ENCODE measurements around the gene CTSW.
"Not testable (repeated sequence)": the region's sequence is repeated elsewhere in the genome, so short reads cannot be mapped to it uniquely, and the experiment has no call there.

CTSW gene, protein sequence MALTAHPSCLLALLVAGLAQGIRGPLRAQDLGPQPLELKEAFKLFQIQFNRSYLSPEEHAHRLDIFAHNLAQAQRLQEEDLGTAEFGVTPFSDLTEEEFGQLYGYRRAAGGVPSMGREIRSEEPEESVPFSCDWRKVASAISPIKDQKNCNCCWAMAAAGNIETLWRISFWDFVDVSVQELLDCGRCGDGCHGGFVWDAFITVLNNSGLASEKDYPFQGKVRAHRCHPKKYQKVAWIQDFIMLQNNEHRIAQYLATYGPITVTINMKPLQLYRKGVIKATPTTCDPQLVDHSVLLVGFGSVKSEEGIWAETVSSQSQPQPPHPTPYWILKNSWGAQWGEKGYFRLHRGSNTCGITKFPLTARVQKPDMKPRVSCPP

DNA sequence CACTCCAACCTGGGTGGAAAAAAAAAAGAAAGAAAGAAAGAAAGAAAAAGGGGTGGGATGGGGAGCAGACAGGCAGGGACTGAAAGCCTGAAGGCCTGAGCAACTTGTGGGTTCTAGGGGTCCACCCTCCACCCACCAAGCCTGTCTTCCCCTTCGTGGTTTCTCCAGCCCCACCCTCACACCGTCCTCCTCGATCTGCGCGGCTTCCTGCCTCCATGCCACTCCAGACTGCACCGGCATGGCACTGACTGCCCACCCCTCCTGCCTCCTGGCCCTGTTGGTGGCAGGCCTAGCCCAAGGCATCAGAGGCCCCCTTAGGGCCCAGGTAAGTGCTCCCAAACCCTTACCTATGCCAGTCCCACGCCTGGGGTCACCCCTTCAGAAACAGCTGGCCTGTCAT, at the start of gene CTSW:
CTSW (plus strand) TSS at position 221 of the 400 bp plus-strand sequence; CDS start at position 239, 18 bp downstream.
- Histone ChIP-seq H3K79me2 (ENCODE audit: insufficient read depth, low read length) (no peaks in the 10 kb centered on the region), H3K36me3 (ENCODE audit: low read length) (no peaks in the 10 kb centered on the region), H3K27ac (ENCODE audit: low read depth, low read length) (no peak within 1 kb of the TSS), H3K9me2 (replicated peaks; ENCODE audit: insufficient read depth, low read length) (no peaks in the 10 kb centered on the region), H3K9me3 (ENCODE audit: insufficient read depth, low read length) (no peaks in the 10 kb centered on the region), H3K4me2 (ENCODE audit: low read depth, low read length, poor library complexity, severe bottlenecking) (no peak within 1 kb of the TSS), H3K9ac (ENCODE audit: low read length) (no peak within 1 kb of the TSS), H4K20me1 (ENCODE audit: low read depth, low read length) (no peaks in the 10 kb centered on the region), H3F3A (ENCODE audit: insufficient read depth) (no peaks in the 10 kb centered on the region), H3K4me3 (ENCODE audit: insufficient read depth, low read length, poor library complexity, severe bottlenecking) (no peak within 1 kb of the TSS), H3K27me3 (ENCODE audit: low read length) (no peaks in the 10 kb centered on the region), H2AFZ (ENCODE audit: low read depth, low read length, severe bottlenecking) (no peak within 1 kb of the TSS)
- TF ChIP-seq, protein P1, sequence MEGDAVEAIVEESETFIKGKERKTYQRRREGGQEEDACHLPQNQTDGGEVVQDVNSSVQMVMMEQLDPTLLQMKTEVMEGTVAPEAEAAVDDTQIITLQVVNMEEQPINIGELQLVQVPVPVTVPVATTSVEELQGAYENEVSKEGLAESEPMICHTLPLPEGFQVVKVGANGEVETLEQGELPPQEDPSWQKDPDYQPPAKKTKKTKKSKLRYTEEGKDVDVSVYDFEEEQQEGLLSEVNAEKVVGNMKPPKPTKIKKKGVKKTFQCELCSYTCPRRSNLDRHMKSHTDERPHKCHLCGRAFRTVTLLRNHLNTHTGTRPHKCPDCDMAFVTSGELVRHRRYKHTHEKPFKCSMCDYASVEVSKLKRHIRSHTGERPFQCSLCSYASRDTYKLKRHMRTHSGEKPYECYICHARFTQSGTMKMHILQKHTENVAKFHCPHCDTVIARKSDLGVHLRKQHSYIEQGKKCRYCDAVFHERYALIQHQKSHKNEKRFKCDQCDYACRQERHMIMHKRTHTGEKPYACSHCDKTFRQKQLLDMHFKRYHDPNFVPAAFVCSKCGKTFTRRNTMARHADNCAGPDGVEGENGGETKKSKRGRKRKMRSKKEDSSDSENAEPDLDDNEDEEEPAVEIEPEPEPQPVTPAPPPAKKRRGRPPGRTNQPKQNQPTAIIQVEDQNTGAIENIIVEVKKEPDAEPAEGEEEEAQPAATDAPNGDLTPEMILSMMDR (IDR thresholded peaks at IDR 0.05; ENCODE audit: insufficient read depth, low read length, poor library complexity, severe bottlenecking), result no peak
- no peak for TF ChIP-seq EZH2phosphoT487 (conservative IDR thresholded peaks at IDR 0.05; ENCODE audit: low read length)

DNA sequence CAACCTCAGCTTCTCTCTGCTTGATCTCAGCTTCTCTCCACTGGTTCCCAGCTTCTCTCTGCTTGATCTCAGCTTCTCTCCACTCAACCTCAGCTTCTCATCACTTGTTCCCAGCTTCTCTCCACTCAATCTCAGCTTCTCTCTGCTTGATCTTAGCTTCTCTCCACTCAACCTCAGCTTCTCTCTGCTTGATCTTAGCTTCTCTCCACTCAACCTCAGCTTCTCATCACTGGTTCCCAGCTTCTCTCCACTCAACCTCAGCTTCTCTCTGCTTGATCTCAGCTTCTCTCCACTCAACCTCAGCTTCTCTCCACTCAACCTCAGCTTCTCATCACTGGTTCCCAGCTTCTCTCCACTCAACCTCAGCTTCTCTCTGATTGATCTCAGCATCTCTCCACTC, 47.4 kb upstream of the CTSW start:
- not testable (repeated sequence) for H3K9me3 ChIP-seq (ENCODE audit: insufficient read depth, low read length); H3K27ac ChIP-seq (ENCODE audit: low read depth, low read length); H3K36me3 ChIP-seq (ENCODE audit: low read length); H3K9me2 ChIP-seq (replicated peaks; ENCODE audit: insufficient read depth, low read length); H3K27me3 ChIP-seq (ENCODE audit: low read length); H4K20me1 ChIP-seq (ENCODE audit: low read depth, low read length); H3F3A ChIP-seq (ENCODE audit: insufficient read depth); H3K9ac ChIP-seq (ENCODE audit: low read length); H3K79me2 ChIP-seq (ENCODE audit: insufficient read depth, low read length); H3K4me3 ChIP-seq (ENCODE audit: insufficient read depth, low read length, poor library complexity, severe bottlenecking); H3K4me2 ChIP-seq (ENCODE audit: low read depth, low read length, poor library complexity, severe bottlenecking); H2AFZ ChIP-seq (ENCODE audit: low read depth, low read length, severe bottlenecking)

DNA sequence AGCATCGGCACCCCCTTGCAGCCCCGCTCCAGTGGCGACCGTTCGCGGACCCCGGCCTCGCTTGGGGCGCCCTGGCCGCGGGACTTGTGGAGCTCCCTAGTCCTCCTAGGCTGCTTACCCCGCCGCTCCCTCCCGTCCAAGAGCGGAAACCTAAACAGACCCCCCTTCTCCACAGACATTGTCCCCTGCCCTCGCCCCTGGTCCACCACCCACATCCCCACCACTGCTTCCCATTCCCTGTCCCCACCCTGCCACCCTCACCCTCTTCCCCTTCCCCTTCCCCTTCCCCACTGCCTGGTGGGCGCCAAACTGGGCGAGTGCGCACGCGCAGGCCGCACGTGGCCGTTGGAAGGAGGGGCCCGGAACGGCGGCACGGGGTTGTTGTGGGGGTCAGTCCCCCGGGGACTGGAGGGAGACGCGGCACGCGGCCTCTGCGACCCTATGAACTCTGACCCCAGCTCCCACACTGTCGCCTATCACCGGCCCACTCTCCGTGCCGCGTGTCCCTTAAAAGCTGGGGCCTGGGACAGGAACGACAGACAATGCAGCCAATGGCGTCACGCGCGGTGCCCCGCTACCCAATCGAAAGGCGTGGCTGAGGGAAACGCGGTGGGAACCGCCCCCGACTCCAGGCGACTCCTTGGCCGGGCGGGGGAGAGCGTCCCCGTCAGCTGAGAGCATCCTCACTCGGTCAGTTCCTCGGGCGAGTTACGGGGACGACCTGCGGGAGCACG, 46.2 kb upstream of the CTSW start, which contains the start of gene SNX32:
SNX32 (plus strand) TSS at position 667 of the 734 bp plus-strand sequence. CDS start 103 bp downstream, outside the sequence.
- H3K9ac ChIP-seq (ENCODE audit: low read length), result peak within 1 kb of the TSS; percentile 56

More for the DNA sequence above, 46.2 kb upstream of the CTSW start, which contains the start of gene SNX32:
- no peaks in the 10 kb centered on the region for H3K9me2 ChIP-seq (replicated peaks; ENCODE audit: insufficient read depth, low read length)
- TF ChIP-seq, protein P1 (IDR thresholded peaks at IDR 0.05; ENCODE audit: insufficient read depth, low read length, poor library complexity, severe bottlenecking), result no peak
- no peak for TF ChIP-seq EZH2phosphoT487 (conservative IDR thresholded peaks at IDR 0.05; ENCODE audit: low read length)
- peak within 1 kb of the TSS; percentile 71 for H3K4me2 ChIP-seq (ENCODE audit: low read depth, low read length, poor library complexity, severe bottlenecking)
- peaks cover 10% of the 10 kb centered on the region; the same call in 1 of the 2 replicates for H3F3A ChIP-seq (ENCODE audit: insufficient read depth)
- no peaks in the 10 kb centered on the region for H4K20me1 ChIP-seq (ENCODE audit: low read depth, low read length)
- no peaks in the 10 kb centered on the region for H3K36me3 ChIP-seq (ENCODE audit: low read length)
- peak within 1 kb of the TSS; percentile 64 for H3K4me3 ChIP-seq (ENCODE audit: insufficient read depth, low read length, poor library complexity, severe bottlenecking)
- H3K27ac ChIP-seq (ENCODE audit: low read depth, low read length), result no peak within 1 kb of the TSS
- H3K79me2 ChIP-seq (ENCODE audit: insufficient read depth, low read length), result no peaks in the 10 kb centered on the region
- H2AFZ ChIP-seq (ENCODE audit: low read depth, low read length, severe bottlenecking), result peak within 1 kb of the TSS; percentile 53
- no peaks in the 10 kb centered on the region for H3K27me3 ChIP-seq (ENCODE audit: low read length)
- no peaks in the 10 kb centered on the region for H3K9me3 ChIP-seq (ENCODE audit: insufficient read depth, low read length)

All from SU-DHL-6 (cell line).